ENCODE data around the gene CXXC5. TPM values are rescaled to one million over a fixed set of nuclear protein-coding genes. Genes with fewer than 3 reads are reported as not detected.

CXXC5 gene
- total and polyA plus RNA-seq, 2 experiments from 2014 or later, result 70.4 to 122 TPM

DNA sequence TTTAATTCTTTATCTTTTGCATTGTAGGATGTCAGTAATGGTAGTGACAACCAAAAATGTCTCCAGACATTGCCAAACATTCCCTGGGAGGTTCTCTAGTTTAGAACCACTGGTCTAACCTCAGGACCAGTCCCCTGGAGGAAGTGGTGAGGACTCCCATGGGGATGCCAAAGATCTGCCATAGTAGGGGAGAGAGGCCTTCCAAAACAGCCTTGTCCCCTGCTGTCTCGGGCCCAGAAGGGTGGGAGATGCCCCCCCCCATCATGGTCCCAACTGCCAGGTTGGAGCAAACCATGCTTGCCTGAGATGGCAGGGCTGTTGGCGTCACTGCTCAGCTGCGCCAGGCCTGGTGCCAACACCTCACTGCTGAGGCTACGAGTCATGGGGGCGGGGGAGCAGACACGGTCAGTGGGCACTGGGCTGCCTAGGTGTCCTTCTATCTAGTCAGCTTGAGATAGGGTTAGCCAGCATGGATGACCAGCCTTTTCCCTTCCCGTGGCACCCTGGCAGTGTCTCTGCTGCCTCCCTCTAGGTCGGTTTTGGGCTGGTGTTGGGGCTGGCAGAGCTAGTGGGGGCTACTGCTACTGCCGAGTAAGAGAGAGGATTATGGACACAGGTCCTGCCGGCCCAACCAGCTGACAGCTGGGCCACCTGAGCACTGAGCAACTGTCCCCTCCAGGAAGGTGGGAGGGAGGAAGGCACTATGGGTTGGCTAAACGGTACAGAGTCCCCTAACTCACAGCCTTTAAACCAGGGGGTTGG is 8.3 kb upstream of the CXXC5 start:
- no peak for DNase-seq (ENCODE audit: low read depth in 1 of 2, low spot score in 1 of 2)
- Histone ChIP-seq H3K4me3 (no peak overlapping the region), H3K27ac (no peak overlapping the region), H3K27me3 (no peaks in the 10 kb centered on the region), H3K4me1 (ENCODE audit: low read depth) (peaks cover 32% of the 10 kb centered on the region), H3K36me3 (no peaks in the 10 kb centered on the region), H3K9me3 (ENCODE audit: low read depth) (no peaks in the 10 kb centered on the region)
- TF ChIP-seq, protein P1, sequence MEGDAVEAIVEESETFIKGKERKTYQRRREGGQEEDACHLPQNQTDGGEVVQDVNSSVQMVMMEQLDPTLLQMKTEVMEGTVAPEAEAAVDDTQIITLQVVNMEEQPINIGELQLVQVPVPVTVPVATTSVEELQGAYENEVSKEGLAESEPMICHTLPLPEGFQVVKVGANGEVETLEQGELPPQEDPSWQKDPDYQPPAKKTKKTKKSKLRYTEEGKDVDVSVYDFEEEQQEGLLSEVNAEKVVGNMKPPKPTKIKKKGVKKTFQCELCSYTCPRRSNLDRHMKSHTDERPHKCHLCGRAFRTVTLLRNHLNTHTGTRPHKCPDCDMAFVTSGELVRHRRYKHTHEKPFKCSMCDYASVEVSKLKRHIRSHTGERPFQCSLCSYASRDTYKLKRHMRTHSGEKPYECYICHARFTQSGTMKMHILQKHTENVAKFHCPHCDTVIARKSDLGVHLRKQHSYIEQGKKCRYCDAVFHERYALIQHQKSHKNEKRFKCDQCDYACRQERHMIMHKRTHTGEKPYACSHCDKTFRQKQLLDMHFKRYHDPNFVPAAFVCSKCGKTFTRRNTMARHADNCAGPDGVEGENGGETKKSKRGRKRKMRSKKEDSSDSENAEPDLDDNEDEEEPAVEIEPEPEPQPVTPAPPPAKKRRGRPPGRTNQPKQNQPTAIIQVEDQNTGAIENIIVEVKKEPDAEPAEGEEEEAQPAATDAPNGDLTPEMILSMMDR (IDR thresholded peaks at IDR 0.05; ENCODE audit: low read depth, low read length), result no peak

DNA sequence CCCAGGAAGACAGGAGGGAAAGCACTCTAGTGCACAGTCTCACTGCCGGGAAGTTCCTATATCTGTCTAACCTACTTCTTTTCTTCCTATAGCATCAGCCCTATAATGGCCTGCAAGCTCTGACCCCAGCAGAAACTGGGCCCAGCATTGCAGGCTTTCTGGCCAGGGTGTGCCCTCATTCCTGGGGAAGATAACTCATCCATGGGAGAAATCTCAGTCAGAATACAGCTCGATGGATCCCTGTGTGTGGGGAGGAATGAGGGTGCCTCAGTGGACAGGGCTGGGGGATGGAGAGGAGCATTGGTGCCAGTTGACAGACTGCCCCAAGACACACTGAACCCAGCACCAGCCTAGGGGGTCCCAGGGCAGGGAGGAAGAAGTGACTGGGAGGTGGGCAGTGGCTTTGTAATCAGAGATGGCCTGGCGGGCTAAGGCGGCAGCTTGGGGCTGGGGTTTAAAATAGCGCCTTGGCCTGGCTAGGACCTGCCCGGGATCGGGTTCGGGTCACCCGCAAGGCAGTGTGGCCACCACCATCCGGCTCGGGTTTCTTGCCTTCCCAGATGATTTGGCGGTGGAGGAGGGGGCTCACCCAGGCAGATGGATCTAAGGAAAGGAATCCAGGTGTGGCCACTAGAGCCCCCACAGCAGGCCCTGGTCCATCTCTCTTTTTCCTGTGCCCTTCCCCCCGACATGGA is 7.6 kb upstream of the CXXC5 start:
- Histone ChIP-seq H3K4me1 (ENCODE audit: low read depth) (peaks cover 32% of the 10 kb centered on the region), H3K4me3 (no peak overlapping the region), H3K36me3 (no peaks in the 10 kb centered on the region), H3K9me3 (ENCODE audit: low read depth) (no peaks in the 10 kb centered on the region), H3K27me3 (no peaks in the 10 kb centered on the region), H3K27ac (no peak overlapping the region)
- TF ChIP-seq, protein P1 (IDR thresholded peaks at IDR 0.05; ENCODE audit: low read depth, low read length), result no peak
- no peak for DNase-seq (ENCODE audit: low read depth in 1 of 2, low spot score in 1 of 2)

DNA sequence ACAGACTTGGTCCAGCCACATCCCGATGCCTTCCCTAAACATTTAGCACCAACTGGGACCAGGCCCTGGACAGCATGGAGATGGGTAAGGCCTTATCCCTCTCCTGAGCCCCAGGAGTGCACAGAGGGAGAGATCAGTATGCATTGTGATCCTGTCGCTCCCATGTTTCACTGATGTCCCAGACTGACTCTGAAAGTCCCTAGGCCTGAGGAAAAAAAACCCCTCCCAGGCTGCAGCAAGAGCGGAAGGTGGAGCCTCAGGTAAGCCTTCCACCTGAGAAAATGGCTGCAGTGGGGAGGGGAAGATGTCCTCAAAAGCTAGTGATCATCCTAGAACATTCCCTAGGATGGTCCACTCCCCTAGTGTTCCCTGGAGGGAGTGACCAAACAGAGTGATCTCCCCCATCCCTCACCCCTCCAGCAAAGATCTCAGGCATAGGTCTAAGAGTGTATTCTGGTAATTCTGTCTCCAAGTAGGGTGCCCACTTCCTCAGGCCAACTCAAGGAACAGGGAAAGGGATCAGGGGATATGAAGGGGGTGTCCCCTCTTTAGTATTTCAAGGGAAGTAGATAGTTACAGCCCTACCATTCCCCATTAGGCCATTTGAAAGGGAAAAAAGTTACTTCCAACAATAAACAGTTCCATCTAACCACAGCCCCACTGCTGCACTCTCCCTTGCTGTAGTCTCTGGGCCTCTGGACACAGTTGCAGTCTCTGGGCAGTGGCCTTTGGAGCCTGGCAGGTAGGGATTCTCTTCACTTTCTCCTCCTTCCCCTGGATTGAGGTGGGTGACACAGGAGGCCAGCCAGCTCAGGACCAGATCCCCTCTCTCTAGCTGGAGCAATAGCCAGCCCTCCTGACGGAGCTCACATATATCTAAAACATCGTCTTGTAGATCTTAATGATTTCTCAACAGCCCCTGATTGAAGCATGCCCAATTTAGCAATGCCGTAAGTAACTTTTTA is 6.8 kb upstream of the CXXC5 start:
- Histone ChIP-seq H3K27me3 (no peaks in the 10 kb centered on the region), H3K27ac (no peak overlapping the region), H3K4me3 (no peak overlapping the region), H3K36me3 (no peaks in the 10 kb centered on the region), H3K4me1 (ENCODE audit: low read depth) (peaks cover 25% of the 10 kb centered on the region), H3K9me3 (ENCODE audit: low read depth) (no peaks in the 10 kb centered on the region)
- TF ChIP-seq, protein P1 (IDR thresholded peaks at IDR 0.05; ENCODE audit: low read depth, low read length), result no peak
- no peak for DNase-seq (ENCODE audit: low read depth in 1 of 2, low spot score in 1 of 2)

GRCh38 chr5:139642213-139642612 is 5.9 kb upstream of the CXXC5 start:
- Histone ChIP-seq H3K27me3 (no peaks in the 10 kb centered on the region), H3K27ac (no peak overlapping the region), H3K4me3 (no peak overlapping the region), H3K9me3 (ENCODE audit: low read depth) (no peaks in the 10 kb centered on the region), H3K4me1 (ENCODE audit: low read depth) (peaks cover 23% of the 10 kb centered on the region), H3K36me3 (no peaks in the 10 kb centered on the region)
- no peak for DNase-seq (ENCODE audit: low read depth in 1 of 2, low spot score in 1 of 2)
- TF ChIP-seq, protein P1 (IDR thresholded peaks at IDR 0.05; ENCODE audit: low read depth, low read length), result no peak

All from cardiac muscle cell (in vitro differentiated cells and primary cell).